Renal cortical epithelial cell (primary cell): Measurements from ENCODE around the gene AP5S1. TPM values are rescaled to one million over a fixed set of nuclear protein-coding genes. Genes with fewer than 3 reads are reported as not detected.
"Not testable (repeated sequence)": the region's sequence is repeated elsewhere in the genome, so short reads cannot be mapped to it uniquely, and the experiment has no call there.

Experiments
- DNase-seq: peaks from one replicate; pipeline ENCODE4 v3.0.0-alpha.2; 2011; ENCODE audit warnings: low read depth
- total RNA-seq: library from RNA; depleted of rRNA; stranded (reverse); fragments of >200 nt; gene quantifications from 2 replicates; pipeline ENCODE4 v1.2.3, GENCODE V29; 2014

The AP5S1 gene
- total RNA-seq, 1 donor from 2014 or later: 21.1 TPM

GRCh38 chr20:3789201-3789600 is 31.1 kb upstream of the AP5S1 start:
- not testable (repeated sequence) for DNase-seq

- not testable (repeated sequence) for DNase-seq
Observed at GRCh38 chr20:3794168-3794567, 26.2 kb upstream of the AP5S1 start.

- no peak for DNase-seq
Observed at GRCh38 chr20:3794701-3795420, 25.5 kb upstream of the AP5S1 start.

GRCh38 chr20:3795511-3796468 is 24.6 kb upstream of the AP5S1 start, which contains the start of gene CDC25B:
TSS of gene CDC25B (plus strand) at chr20:3796310. CDS start at chr20:3796532, 222 bp downstream.
- peak; percentile 65 for DNase-seq

GRCh38 chr20:3796477-3797225 is 23.7 kb upstream of the AP5S1 start:
- no peak for DNase-seq

- DNase-seq: no peak
Observed at GRCh38 chr20:3797226-3797545, 23.2 kb upstream of the AP5S1 start.

- DNase-seq: no peak
Observed at GRCh38 chr20:3797592-3798372, 22.6 kb upstream of the AP5S1 start.

- DNase-seq: no peak
Observed at GRCh38 chr20:3798373-3798768, 22.0 kb upstream of the AP5S1 start.

- no peak for DNase-seq
Observed at GRCh38 chr20:3798908-3799248, 21.5 kb upstream of the AP5S1 start.

- DNase-seq: no peak
Observed at GRCh38 chr20:3800256-3800877, 20.0 kb upstream of the AP5S1 start.

GRCh38 chr20:3800878-3801260 is 19.5 kb upstream of the AP5S1 start:
- no peak for DNase-seq

- no peak for DNase-seq
Observed at GRCh38 chr20:3801299-3801698, 19.0 kb upstream of the AP5S1 start.

- no peak for DNase-seq
Observed at GRCh38 chr20:3801846-3802245, 18.5 kb upstream of the AP5S1 start.

- no peak for DNase-seq
Observed at GRCh38 chr20:3802524-3803239, 17.7 kb upstream of the AP5S1 start.

- no peak for DNase-seq
Observed at GRCh38 chr20:3803289-3803688, 17.1 kb upstream of the AP5S1 start.

GRCh38 chr20:3803854-3804253 is 16.5 kb upstream of the AP5S1 start:
- DNase-seq: no peak

GRCh38 chr20:3804254-3804751 is 16.0 kb upstream of the AP5S1 start:
- DNase-seq: no peak

GRCh38 chr20:3804781-3805180 is 15.6 kb upstream of the AP5S1 start:
- no peak for DNase-seq

- DNase-seq: no peak
Observed at GRCh38 chr20:3808544-3808943, 11.8 kb upstream of the AP5S1 start.
